Astrocyte (in vitro differentiated cells and primary cell): ENCODE data around the gene PFKL.

ENCODE experiments used
- EZH2 ChIP-seq: IDR thresholded peaks from 2 replicates; pipeline ENCODE4 v1.6.1; 2012; ENCODE audit warnings: mild to moderate bottlenecking, low read length, inconsistent platforms; ENCODE audit not compliant: insufficient read depth
- TF ChIP-seq, protein P1 (sequence below): IDR thresholded peaks from 2 replicates; pipeline ENCODE4 v1.5.1; 2011; ENCODE audit warnings: low read depth, mild to moderate bottlenecking, inconsistent platforms, low read length, moderate library complexity; ENCODE audit not compliant: insufficient read depth

GRCh38 chr21:44304877-44305293 is 5.0 kb downstream of the PFKL start:
- TF ChIP-seq, protein P1, sequence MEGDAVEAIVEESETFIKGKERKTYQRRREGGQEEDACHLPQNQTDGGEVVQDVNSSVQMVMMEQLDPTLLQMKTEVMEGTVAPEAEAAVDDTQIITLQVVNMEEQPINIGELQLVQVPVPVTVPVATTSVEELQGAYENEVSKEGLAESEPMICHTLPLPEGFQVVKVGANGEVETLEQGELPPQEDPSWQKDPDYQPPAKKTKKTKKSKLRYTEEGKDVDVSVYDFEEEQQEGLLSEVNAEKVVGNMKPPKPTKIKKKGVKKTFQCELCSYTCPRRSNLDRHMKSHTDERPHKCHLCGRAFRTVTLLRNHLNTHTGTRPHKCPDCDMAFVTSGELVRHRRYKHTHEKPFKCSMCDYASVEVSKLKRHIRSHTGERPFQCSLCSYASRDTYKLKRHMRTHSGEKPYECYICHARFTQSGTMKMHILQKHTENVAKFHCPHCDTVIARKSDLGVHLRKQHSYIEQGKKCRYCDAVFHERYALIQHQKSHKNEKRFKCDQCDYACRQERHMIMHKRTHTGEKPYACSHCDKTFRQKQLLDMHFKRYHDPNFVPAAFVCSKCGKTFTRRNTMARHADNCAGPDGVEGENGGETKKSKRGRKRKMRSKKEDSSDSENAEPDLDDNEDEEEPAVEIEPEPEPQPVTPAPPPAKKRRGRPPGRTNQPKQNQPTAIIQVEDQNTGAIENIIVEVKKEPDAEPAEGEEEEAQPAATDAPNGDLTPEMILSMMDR = peak; percentile 41
- no peak for TF ChIP-seq EZH2
